ENCODE measurements around the gene SLC16A8. TPM values are rescaled to one million over a fixed set of nuclear protein-coding genes. Genes with fewer than 3 reads are reported as not detected.

The SLC16A8 gene
- total and polyA plus RNA-seq, 10 of the 15 experiments (the other 5 are each of a cell fraction or from before 2014, with no cell fraction given), result not detected

DNA sequence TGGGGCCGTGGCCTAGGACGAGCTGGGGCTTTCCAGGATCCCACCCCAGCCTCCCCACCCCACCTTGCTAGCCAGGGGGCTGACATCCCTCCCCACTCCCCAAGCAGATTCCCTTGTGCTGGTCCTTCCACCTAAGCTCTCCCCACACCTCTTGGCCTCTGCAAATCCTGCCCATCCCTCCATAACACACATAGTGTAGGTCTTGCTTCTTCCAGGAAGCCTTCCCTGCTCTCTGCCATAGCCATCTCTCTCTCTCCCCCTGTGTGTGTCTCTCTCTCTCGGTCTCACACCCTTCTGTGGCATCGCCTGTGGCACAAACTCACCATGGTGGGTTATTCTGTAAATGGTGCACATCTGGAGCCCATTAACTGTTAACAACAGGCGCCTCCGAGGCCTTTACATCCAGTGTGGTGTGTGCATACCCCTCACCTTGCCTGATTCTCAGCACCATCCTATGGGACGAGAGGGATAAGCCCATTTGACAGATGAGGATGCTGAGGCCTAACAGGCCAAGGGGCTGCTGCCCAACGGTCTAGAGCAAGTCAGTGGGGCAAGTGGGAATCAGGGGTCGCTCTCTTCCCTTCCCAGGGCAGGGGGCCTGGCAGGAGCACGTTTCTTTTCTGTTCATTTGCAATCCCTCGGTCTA is 49.0 kb downstream of the SLC16A8 start:
- Histone ChIP-seq H4K20me1 (ENCODE audit: control insufficient read depth, insufficient read depth) (no peaks in the 10 kb centered on the region), H3K79me2 (ENCODE audit: control insufficient read depth, insufficient read depth, low read length) (no peaks in the 10 kb centered on the region), H3K36me3 (ENCODE audit: control insufficient read depth in 2 of 2, insufficient read depth in 2 of 2, low read length in 1 of 2) (no peaks in the 10 kb centered on the region), H3K4me2 (ENCODE audit: control insufficient read depth, insufficient read depth) (no peak overlapping the region), H2AFZ (ENCODE audit: control insufficient read depth, low read depth, low read length) (no peak overlapping the region), H3K4me3 (no peak overlapping the region), H3K4me1 (ENCODE audit: control insufficient read depth, insufficient read depth, low read length) (peaks cover 7% of the 10 kb centered on the region; the same call in 1 of the 2 replicates), H3K9ac (ENCODE audit: control insufficient read depth, insufficient read depth, low read length) (no peak overlapping the region), H3K27me3 (replicated peaks in 1 of 2; ENCODE audit: control insufficient read depth in 2 of 2, insufficient read depth in 2 of 2, low read length in 1 of 2) (no peaks in the 10 kb centered on the region; a peak in 1 of 4 replicates), H3K9me3 (replicated peaks; ENCODE audit: control insufficient read depth, insufficient read depth, low read length) (no peaks in the 10 kb centered on the region), H3K27ac (ENCODE audit: control insufficient read depth, insufficient read depth) (no peak overlapping the region)
- 45% methylated on average over 9 of the region's 11 CpGs for WGBS (ENCODE audit: insufficient coverage, insufficient replicate concordance, low lambda C conversion rate, missing lambda C conversion rate)
- in situ Hi-C loops (cut with MboI), result no loop called here
- ATAC-seq (peak; percentile 19; the same call in 2 of the 3 replicates), FAIRE-seq (no peak), DNase-seq (ENCODE audit: low read depth, low spot score) (no peak)
- ChIA-PET SMC1A (ENCODE audit: uncharacterized antibody, unreplicated experiment) (interaction anchor here (0.7 kb wide), 1 partner anchor 39 kb away, joined by 3 read pairs; no protein-coding TSS in a partner anchor), CTCF (interaction anchor here (0.9 to 1.9 kb wide), 2 partner anchors 17 to 69 kb away, joined by 3 to 10 read pairs; no protein-coding TSS in a partner anchor), POLR2A (no interaction called here), RAD21 (ENCODE audit: unreplicated experiment) (interaction anchor here (0.6 to 1.3 kb wide), 2 partner anchors 17 to 262 kb away, joined by 4 to 9 read pairs; no protein-coding TSS in a partner anchor)
- intact Hi-C loops (cut with micrococcal nuclease; ENCODE audit: unreplicated experiment), result no loop called here
- no peak for TF ChIP-seq WRNIP1 (IDR thresholded peaks at IDR 0.05; ENCODE audit: borderline replicate concordance, low read depth, low read length)
- no peak for TF ChIP-seq NR2C2 (IDR thresholded peaks at IDR 0.05; ENCODE audit: borderline replicate concordance, control insufficient read depth, insufficient read length, low read depth)
- TF ChIP-seq PAX5 (IDR thresholded peaks at IDR 0.05; ENCODE audit: borderline replicate concordance, low read depth, low read length), result no peak
- TF ChIP-seq, protein P1, sequence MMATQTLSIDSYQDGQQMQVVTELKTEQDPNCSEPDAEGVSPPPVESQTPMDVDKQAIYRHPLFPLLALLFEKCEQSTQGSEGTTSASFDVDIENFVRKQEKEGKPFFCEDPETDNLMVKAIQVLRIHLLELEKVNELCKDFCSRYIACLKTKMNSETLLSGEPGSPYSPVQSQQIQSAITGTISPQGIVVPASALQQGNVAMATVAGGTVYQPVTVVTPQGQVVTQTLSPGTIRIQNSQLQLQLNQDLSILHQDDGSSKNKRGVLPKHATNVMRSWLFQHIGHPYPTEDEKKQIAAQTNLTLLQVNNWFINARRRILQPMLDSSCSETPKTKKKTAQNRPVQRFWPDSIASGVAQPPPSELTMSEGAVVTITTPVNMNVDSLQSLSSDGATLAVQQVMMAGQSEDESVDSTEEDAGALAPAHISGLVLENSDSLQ (IDR thresholded peaks at IDR 0.05), result no peak
- TF ChIP-seq SIN3A (IDR thresholded peaks at IDR 0.05; ENCODE audit: low read depth, low read length), result no peak
- no peak for TF ChIP-seq USF1 (IDR thresholded peaks at IDR 0.05; ENCODE audit: borderline replicate concordance, extremely low read length, insufficient read depth, low read depth, low read length)
- BruUV-seq (replicated peaks), result no TSS peak

Data from GM12878 (cell line).